ENCODE data around the gene PRKG2. TPM values are rescaled to one million over a fixed set of nuclear protein-coding genes. Genes with fewer than 3 reads are reported as not detected.

PRKG2 gene
- total and polyA plus RNA-seq, 5 donors, result 4.5 to 20.4 (median 8.6) TPM

GRCh38 chr4:81131563-81131962, 83.5 kb downstream of the PRKG2 start:
- DNase-seq (no peak), ATAC-seq (no peak)
- Histone ChIP-seq H3K4me3 (ENCODE audit: low read length) (no peak overlapping the region), H3K4me1 (ENCODE audit: control insufficient read depth, insufficient read depth, low read length) (no peaks in the 10 kb centered on the region), H3K9me3 (ENCODE audit: control insufficient read depth, low read length) (no peaks in the 10 kb centered on the region), H3K27ac (ENCODE audit: low read length) (no peak overlapping the region), H3K27me3 (ENCODE audit: control insufficient read depth, insufficient read depth) (no peaks in the 10 kb centered on the region)
- WGBS, result 90% methylated on average over 2 of the region's 2 CpGs
- intact Hi-C loops (cut with DNase I), result no loop called here

- no peak for ATAC-seq
- 76% methylated on average over 4 of the region's 4 CpGs for WGBS
- Histone ChIP-seq H3K27ac (ENCODE audit: low read length) (no peak overlapping the region), H3K9me3 (ENCODE audit: control insufficient read depth, low read length) (no peaks in the 10 kb centered on the region), H3K4me3 (ENCODE audit: low read length) (no peak overlapping the region), H3K4me1 (ENCODE audit: control insufficient read depth, insufficient read depth, low read length) (no peaks in the 10 kb centered on the region), H3K27me3 (ENCODE audit: control insufficient read depth, insufficient read depth) (no peaks in the 10 kb centered on the region)
- intact Hi-C loops (cut with DNase I), result no loop called here
- no peak for DNase-seq
These were observed 84.0 kb downstream of the PRKG2 start for GRCh38 chr4:81131066-81131465.

- Histone ChIP-seq H3K9me3 (ENCODE audit: control insufficient read depth, low read length) (no peaks in the 10 kb centered on the region), H3K27me3 (ENCODE audit: control insufficient read depth, insufficient read depth) (no peaks in the 10 kb centered on the region), H3K27ac (ENCODE audit: low read length) (no peak overlapping the region), H3K4me3 (ENCODE audit: low read length) (no peak overlapping the region), H3K4me1 (ENCODE audit: control insufficient read depth, insufficient read depth, low read length) (no peaks in the 10 kb centered on the region)
- 74% methylated on average over 7 of the region's 7 CpGs for WGBS
- DNase-seq (no peak), ATAC-seq (no peak)
- intact Hi-C loops (cut with DNase I), result no loop called here
These were observed 84.5 kb downstream of the PRKG2 start for GRCh38 chr4:81130569-81130968.

DNA sequence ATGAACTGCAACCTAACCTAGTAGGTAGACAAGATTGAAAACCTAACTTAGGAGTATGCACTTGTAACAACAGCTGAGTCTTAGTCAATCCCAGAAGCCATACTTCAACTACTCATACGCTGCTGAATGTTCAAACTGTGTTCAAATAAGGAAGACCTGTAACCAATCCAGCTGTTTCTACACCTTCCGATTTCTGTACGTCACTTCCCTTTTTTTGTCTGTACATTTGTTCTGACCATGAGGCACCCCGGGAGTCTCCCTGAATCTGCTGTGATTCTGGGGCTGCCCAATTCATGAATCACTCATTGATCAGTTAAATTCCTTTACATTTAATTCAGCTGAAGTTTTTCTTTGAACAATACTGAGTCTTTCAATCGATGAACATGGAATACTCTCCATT, 95.0 kb downstream of the PRKG2 start:
- 88% methylated on average over 5 of the region's 5 CpGs for WGBS
- ATAC-seq (no peak), DNase-seq (no peak)
- no peaks in the 10 kb centered on the region for H3K9me3 ChIP-seq (ENCODE audit: control insufficient read depth, low read length)
- H3K4me1 ChIP-seq (ENCODE audit: control insufficient read depth, insufficient read depth, low read length), result no peaks in the 10 kb centered on the region
- no peak overlapping the region for H3K27ac ChIP-seq (ENCODE audit: low read length)
- no peaks in the 10 kb centered on the region for H3K27me3 ChIP-seq (ENCODE audit: control insufficient read depth, insufficient read depth)
- intact Hi-C loops (cut with DNase I), result no loop called here
- H3K4me3 ChIP-seq (ENCODE audit: low read length), result no peak overlapping the region

DNA sequence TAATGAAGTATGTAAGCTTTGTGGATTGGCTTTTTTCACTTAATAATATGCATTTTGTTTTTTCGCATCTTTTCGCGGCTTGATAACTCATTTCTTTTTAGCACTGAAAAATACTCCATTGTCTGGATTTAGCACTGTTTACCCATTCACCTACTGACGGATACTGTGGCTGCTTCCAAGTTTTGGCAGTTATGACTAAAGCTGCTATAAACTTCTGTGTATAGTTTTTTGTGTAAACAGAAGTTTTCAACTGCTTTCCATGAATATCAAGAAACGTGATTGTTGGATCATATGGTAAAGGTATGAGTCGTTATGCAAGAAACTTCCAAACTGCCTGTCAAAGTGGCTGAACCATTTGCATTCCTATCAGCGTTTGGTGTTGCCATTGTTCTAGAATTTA, 96.9 kb downstream of the PRKG2 start:
- no peaks in the 10 kb centered on the region for H3K27me3 ChIP-seq (ENCODE audit: control insufficient read depth, insufficient read depth)
- no peaks in the 10 kb centered on the region for H3K4me1 ChIP-seq (ENCODE audit: control insufficient read depth, insufficient read depth, low read length)
- H3K9me3 ChIP-seq (ENCODE audit: control insufficient read depth, low read length), result no peaks in the 10 kb centered on the region
- no peak overlapping the region for H3K4me3 ChIP-seq (ENCODE audit: low read length)
- 85% methylated on average over 7 of the region's 7 CpGs for WGBS
- intact Hi-C loops (cut with DNase I), result no loop called here
- ATAC-seq (no peak), DNase-seq (no peak)
- H3K27ac ChIP-seq (ENCODE audit: low read length), result no peak overlapping the region

DNA sequence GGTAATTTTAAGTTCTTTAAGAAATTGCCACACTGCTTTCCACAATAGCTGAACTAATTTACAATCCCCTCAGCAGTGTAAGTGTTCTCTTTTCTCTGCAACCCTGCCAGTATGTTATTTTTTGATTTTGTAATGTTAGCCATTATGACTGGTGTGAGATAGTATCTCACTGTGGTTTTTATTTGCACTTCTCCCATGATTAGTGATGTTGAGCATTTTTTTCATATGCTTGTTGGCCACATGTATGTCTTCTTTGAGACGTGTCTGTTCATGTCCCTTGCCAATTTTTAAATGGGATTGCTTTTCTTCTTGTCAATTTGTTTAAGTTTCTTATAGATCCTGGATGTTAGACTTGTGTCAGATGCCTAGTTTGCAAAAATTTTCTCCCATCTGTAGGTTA, 98.5 kb downstream of the PRKG2 start:
- WGBS, result 44% methylated on average over 1 of the region's 1 CpG
- no peak for ATAC-seq
- intact Hi-C loops (cut with DNase I), result no loop called here

GRCh38 chr4:81113024-81113423, 102.0 kb downstream of the PRKG2 start:
- no peak overlapping the region for H3K4me3 ChIP-seq (ENCODE audit: low read length)
- H3K9me3 ChIP-seq (ENCODE audit: control insufficient read depth, low read length), result no peaks in the 10 kb centered on the region
- H3K27me3 ChIP-seq (ENCODE audit: control insufficient read depth, insufficient read depth), result no peaks in the 10 kb centered on the region
- intact Hi-C loops (cut with DNase I), result no loop called here
- WGBS, result 89% methylated on average over 5 of the region's 5 CpGs
- DNase-seq, result no peak
- no peaks in the 10 kb centered on the region for H3K4me1 ChIP-seq (ENCODE audit: control insufficient read depth, insufficient read depth, low read length)
- H3K27ac ChIP-seq (ENCODE audit: low read length), result no peak overlapping the region
- ATAC-seq, result no peak

More for the DNA sequence above, 98.5 kb downstream of the PRKG2 start:
- Histone ChIP-seq H3K4me3 (ENCODE audit: low read length) (no peak overlapping the region), H3K9me3 (ENCODE audit: control insufficient read depth, low read length) (no peaks in the 10 kb centered on the region), H3K27ac (ENCODE audit: low read length) (no peak overlapping the region), H3K27me3 (ENCODE audit: control insufficient read depth, insufficient read depth) (no peaks in the 10 kb centered on the region), H3K4me1 (ENCODE audit: control insufficient read depth, insufficient read depth, low read length) (no peaks in the 10 kb centered on the region)
- DNase-seq, result no peak

GRCh38 chr4:81109356-81109755, 105.7 kb downstream of the PRKG2 start:
- 95% methylated on average over 1 of the region's 1 CpG for WGBS
- DNase-seq (no peak), ATAC-seq (no peak)
- no peaks in the 10 kb centered on the region for H3K4me1 ChIP-seq (ENCODE audit: control insufficient read depth, insufficient read depth, low read length)
- H3K4me3 ChIP-seq (ENCODE audit: low read length), result no peak overlapping the region
- H3K27ac ChIP-seq (ENCODE audit: low read length), result no peak overlapping the region
- no peaks in the 10 kb centered on the region for H3K27me3 ChIP-seq (ENCODE audit: control insufficient read depth, insufficient read depth)
- no peaks in the 10 kb centered on the region for H3K9me3 ChIP-seq (ENCODE audit: control insufficient read depth, low read length)
- intact Hi-C loops (cut with DNase I), result no loop called here

DNA sequence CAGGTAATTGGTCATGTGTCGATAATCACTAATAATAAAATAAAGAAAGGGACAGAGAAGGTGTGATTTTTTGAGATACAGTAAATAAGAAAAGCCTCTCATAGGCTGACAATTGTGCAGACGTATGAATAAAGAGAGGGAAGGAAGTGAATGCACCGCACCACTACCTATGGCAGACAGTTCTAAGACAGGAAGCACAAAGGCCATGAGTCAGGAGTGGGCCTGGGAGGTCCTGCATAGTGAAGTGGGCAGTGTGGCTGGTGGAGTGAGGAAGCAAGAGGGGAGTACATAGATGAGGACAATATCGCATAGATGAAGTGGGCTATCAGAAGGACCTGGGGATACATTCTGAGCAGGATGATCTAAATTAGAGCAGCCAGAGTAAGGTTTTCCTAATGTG, 108.9 kb downstream of the PRKG2 start:
- 75% methylated on average over 4 of the region's 4 CpGs for WGBS
- no peaks in the 10 kb centered on the region for H3K9me3 ChIP-seq (ENCODE audit: control insufficient read depth, low read length)
- H3K4me1 ChIP-seq (ENCODE audit: control insufficient read depth, insufficient read depth, low read length), result no peaks in the 10 kb centered on the region
- no peak overlapping the region for H3K27ac ChIP-seq (ENCODE audit: low read length)
- ATAC-seq, result no peak
- H3K4me3 ChIP-seq (ENCODE audit: low read length), result no peak overlapping the region
- DNase-seq, result no peak
- intact Hi-C loops (cut with DNase I), result no loop called here
- no peaks in the 10 kb centered on the region for H3K27me3 ChIP-seq (ENCODE audit: control insufficient read depth, insufficient read depth)

- no peaks in the 10 kb centered on the region for H3K9me3 ChIP-seq (ENCODE audit: control insufficient read depth, low read length)
- H3K4me1 ChIP-seq (ENCODE audit: control insufficient read depth, insufficient read depth, low read length), result no peaks in the 10 kb centered on the region
- no peak for DNase-seq
- H3K27ac ChIP-seq (ENCODE audit: low read length), result no peak overlapping the region
- intact Hi-C loops (cut with DNase I), result no loop called here
- H3K27me3 ChIP-seq (ENCODE audit: control insufficient read depth, insufficient read depth), result no peaks in the 10 kb centered on the region
- no peak overlapping the region for H3K4me3 ChIP-seq (ENCODE audit: low read length)
- no peak for ATAC-seq
These were observed 112.9 kb downstream of the PRKG2 start for GRCh38 chr4:81102107-81102506.

DNA sequence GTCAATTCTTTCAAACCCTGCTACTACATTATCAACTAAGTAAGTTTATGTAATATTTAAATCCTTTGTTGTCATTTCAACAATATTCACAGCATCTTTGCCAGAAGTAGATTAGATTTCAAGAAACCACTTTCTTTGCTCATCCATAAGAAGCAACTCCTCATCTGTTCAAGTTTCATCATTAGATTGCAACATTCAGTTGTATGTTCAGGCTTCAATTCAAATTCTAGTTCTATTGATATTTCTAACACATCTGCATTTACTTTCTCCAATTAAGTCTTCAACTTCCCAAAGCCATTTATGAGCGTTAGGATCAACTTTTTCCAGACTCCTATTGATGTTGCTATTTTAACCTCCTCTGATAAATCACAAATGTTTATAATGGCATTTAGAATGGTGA, 118.5 kb downstream of the PRKG2 start:
- H3K27ac ChIP-seq (ENCODE audit: low read length), result no peak overlapping the region
- no peaks in the 10 kb centered on the region for H3K9me3 ChIP-seq (ENCODE audit: control insufficient read depth, low read length)
- no peak for ATAC-seq
- no peak for DNase-seq
- WGBS, result 80% methylated on average over 1 of the region's 1 CpG
- no peaks in the 10 kb centered on the region for H3K4me1 ChIP-seq (ENCODE audit: control insufficient read depth, insufficient read depth, low read length)
- no peak overlapping the region for H3K4me3 ChIP-seq (ENCODE audit: low read length)
- intact Hi-C loops (cut with DNase I), result no loop called here
- H3K27me3 ChIP-seq (ENCODE audit: control insufficient read depth, insufficient read depth), result no peaks in the 10 kb centered on the region

- Histone ChIP-seq H3K27ac (ENCODE audit: low read length) (no peak overlapping the region), H3K4me1 (ENCODE audit: control insufficient read depth, insufficient read depth, low read length) (no peaks in the 10 kb centered on the region), H3K4me3 (ENCODE audit: low read length) (no peak overlapping the region), H3K9me3 (ENCODE audit: control insufficient read depth, low read length) (no peaks in the 10 kb centered on the region), H3K27me3 (ENCODE audit: control insufficient read depth, insufficient read depth) (no peaks in the 10 kb centered on the region)
- intact Hi-C loops (cut with DNase I), result no loop called here
- DNase-seq (no peak), ATAC-seq (no peak)
- WGBS, result 57% methylated on average over 2 of the region's 2 CpGs
These were observed 119.6 kb downstream of the PRKG2 start for GRCh38 chr4:81095389-81095788.
